Limb (tissue), 2 donors: ENCODE results near the gene NOL8.

ENCODE experiments used
- DNase-seq, 2 donors: peaks; one replicate each; pipeline ENCODE4 v3.0.0-alpha.2; 2016; ENCODE audit errors: extremely low spot score in 2 of 2

NOL8 gene

GRCh38 chr9:92325269-92325990 is at the start of gene NOL8, which contains the start of gene CENPP:
NOL8 (minus strand) TSS chr9:92325350; CDS start chr9:92324161, 1,189 bp downstream.
CENPP (plus strand) TSS chr9:92325953.
- peak; percentile 91 to 95 for DNase-seq

- DNase-seq, result no peak
Observed at GRCh38 chr9:92373167-92373566, 48.0 kb upstream of the NOL8 start.

DNA sequence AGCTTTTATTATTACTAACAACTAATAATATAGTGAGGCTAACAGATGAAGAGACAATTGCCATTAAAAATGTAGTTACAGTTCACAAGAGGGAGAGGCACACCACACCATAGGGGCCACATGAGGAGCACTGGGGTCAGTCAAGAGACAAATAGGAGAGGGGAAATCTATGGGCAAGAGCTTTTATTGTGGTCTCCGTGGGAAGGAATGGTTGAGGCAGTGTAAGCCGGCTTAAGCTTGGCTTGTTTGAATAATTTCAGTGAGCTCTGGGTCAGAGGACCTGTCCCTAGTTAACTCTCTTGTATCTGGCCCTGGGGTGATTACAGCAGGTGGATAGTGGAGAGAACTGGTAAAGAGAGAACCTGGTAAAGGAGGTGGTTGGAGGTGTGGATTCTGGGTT is 43.9 kb upstream of the NOL8 start:
- no peak for DNase-seq

DNA sequence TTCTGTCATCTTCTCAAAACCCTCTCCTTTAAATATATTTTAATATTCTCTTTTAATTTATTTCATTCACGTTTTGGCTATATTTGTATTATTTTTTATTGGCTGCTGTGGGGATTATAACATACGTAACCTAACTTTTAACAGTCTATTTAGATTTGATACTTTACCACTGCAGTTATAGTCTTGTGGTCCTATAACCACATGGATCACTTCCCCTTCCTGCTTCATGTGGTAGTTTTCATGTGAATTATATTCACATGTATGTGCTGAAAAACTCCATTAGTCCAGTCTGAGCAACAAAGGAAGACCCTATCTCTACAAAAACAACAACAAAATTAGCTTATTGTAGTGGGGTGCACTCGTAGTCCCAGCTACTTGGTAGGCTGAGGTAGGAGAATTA is 34.9 kb upstream of the NOL8 start:
- DNase-seq, result no peak

DNA sequence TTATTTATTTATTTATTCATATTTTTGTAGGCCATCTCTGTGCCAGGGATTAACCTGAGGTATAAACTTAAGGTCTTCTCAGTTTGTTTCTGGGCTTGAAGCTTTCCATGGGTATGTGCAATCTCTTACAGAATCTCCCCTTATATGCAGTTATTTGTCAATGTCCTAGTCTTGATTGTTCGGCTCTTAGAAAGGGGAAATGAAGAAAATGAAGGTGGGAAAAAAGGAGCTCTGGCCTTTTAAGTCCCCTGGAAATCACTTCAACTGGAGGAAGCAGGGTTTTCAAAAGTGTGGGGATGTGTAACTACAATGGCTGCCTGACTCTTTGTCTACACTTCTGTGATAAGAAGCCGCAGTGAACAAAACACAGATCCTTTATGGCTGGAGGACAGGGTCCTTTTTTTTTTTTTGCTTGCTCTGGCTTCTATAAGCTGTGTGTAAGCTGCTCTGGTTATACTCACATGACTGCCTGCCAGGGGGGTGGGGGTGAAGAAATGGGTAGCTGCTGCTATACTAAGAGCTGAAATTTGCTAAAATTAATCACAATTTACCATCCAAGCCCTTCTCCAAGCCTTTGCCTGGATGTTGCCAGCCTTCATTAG is 34.3 kb upstream of the NOL8 start:
- DNase-seq, result peak; percentile 11 to 46

DNA sequence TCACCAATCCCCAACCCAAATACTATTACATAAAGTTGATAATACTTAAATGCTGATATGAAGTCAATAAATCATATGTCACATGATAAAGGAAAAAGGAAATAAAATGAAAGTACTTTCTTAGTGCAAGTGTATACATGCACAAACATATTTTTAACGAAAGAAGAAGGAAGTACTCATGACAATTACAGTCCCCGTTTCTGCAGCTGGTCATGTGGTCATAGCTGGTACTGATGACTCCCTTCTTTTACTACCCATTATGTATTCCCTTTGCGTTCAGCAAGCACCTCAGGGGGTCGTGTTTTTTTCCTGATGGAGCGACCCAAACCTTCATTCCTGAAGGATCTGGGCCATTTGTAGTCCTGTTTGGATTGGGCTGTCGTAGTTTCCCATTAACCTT is 27.9 kb upstream of the NOL8 start:
- DNase-seq, result no peak

DNA sequence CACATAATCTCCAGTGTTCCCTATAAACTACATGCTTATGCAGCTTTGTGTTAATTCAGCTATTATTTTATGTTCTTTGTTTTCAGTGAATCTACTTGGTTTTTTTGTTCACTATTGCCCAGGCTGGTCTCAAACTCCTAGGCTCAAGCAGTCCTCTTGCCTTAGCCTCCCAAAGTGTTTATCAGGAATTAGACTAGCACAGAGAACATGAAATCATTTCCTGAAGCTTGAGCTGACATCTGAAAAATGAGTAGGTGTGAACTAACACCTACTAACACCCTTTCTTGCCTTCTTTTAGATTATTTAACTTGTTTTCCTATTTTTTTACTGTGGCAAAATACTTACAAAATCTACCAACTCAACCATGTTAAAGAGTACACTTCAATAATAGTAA is 25.6 kb upstream of the NOL8 start:
- DNase-seq, result no peak

DNA sequence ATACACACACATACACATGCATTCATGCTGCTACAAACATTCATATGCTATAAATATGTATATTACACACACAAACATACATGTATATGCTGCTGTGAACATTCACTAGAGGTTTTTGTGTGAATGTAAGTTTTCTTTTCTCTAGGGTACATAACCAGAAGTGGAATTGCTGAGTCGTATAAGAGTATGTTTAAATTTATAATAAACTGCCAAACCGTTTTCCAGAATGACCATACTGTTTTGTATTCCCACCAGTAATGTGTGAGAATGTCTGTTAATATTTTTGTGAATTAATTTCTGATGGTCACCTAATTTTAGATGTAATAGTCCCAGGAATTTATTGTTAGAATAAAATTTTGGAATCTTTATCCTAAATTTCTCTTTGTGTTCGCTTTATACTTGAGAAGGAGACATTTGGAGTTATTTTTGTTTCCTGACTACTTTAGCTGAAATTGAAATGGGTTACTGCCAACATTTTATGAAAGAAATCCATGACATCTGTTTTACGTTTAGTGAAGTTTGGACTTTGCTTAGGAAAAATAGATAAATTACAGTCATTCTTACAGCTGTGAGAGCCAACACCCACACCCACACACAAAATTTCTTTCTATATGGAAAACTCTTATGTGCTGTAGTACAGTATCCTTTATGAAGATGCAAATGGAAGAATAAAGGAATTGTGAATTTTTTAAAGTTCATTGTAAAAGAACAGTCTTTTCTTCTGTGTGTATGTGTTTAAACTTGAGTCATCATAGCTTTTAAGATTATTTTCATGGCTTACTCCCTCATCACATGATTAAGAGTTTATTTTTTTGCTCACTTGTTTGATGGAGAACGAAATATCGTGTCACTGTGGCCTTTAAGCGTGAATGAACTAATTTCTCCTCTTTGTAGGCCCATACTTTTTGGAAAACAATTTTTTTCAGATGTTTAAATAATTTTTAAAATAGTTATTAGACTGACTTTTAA is 24.9 kb upstream of the NOL8 start:
- DNase-seq, result peak in 1 of 2 donors; percentile 90

GRCh38 chr9:92345582-92345981 is 20.4 kb upstream of the NOL8 start:
- DNase-seq, result no peak

DNA sequence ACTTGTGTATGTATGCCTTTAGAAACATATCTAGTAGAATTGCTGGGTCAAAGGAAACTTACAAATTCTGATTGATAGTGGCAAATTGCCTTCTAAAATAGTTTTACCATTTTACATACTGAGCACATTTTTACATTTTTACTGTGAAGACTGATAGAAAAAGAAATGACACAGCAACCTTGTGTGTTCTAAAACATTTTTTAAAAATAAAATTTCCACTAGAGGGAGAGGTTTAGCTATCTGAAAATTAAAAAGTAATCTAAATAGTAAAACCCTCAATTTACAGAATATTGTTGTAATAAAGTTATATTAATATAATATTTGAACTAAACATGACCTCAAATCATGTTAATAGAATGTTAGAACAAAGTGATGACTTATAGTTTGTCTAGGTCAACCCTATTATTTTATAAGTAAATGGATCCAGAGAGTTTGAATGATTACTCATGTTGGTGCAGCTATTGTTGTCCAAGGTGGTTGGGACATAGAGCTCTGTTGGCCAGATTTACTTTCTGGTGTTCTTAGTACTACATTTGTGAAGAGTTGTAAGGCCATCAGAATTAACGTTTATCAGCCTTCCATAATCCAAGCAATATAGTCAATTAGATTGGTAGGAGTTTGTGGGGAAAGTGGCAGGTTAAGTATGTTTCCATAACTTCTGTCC is 17.8 kb upstream of the NOL8 start:
- peak in 1 of 2 donors; percentile 50 for DNase-seq

DNA sequence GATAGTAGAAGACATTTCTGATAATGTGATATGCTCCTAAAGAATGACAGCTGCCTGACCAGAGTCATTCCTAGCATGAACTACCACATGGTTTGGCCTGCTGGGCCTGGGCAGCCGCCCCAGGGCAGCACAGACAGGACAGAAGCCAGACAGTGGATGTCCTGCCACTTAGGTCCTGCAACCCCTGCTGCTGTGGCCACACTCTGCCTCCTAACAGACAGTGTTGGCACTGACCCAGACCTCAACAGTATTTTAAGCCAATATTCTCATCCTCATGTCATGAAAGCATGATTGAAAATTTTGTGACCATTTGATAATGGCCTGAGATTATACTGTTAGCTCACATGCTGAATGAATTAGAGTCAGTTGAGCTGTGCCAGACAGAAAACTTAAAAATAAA is 16.4 kb upstream of the NOL8 start:
- no peak for DNase-seq

DNA sequence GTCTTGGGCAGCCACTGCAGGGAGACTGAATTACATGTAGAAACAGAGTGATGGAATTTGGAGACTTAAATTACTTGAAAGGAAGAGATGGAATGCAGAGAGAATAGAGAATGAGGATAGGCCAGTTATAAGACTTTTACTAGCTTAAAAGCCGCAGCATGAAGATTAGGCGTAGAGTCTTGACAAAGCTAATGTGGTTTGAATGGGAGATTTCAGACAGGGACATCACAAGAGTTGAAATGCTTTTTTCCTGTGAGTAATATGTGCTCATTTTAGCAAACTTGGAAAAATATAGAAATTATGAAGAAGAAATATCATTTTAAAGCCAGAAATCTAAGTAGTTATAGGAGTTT is 8.1 kb upstream of the NOL8 start:
- no peak for DNase-seq

DNA sequence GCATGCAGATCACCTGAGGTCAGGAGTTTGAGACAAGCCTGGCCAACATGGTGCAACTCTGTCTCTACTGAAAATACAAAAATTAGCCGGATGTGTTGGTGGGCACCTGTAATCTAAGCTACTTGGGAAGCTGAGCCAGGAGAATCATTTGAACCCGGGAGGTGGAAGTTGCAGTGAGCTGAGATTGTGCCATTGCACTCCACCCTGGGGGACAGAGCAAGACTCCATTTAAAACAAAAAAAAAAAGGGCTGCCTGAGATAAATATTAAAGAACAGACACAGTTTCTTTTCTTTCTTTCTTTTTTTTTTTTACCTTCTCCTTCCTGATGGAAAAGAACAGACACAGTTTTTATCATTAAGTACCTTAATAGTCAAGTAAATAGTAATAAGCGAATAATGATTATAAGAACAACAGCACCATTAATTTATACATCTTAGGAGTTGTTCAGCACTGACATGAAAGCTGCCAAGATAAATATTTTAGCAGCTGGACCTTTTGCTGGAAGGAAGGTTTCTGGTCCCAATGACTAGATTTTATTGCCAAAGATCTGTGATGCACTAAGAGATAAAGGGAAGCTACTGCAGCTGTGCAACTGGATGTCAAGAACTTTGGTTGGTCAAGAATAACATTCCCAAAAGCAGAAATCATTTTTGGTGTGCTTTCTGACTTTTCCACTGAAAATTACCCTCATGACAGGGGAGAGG is 7.6 kb upstream of the NOL8 start:
- DNase-seq, result no peak

DNA sequence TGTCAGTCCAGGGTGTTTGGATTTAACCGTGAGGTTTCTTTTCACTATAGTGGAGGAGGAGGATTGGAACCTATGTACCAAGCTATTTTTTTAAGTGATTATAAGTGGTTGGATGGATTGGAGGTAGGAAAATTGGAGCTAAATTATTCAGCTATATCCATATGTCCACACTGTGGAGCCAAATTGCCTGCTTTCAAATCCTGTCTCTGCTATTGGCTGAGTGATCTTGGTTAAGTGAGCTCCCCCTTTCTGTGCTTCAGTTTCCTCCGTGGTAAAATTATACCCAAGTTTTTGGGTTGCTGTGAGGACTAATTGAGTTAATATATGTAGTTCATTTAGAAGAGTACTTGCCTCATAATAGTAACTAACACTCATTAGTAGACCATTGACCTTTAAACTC is 3.1 kb upstream of the NOL8 start:
- peak in 1 of 2 donors; percentile 60 for DNase-seq

- DNase-seq, result no peak
Observed at GRCh38 chr9:92327283-92327850, 2.2 kb upstream of the NOL8 start.

- DNase-seq, result no peak
Observed at GRCh38 chr9:92325991-92326500, 896 bp upstream of the NOL8 start.

- no peak for DNase-seq
Observed at GRCh38 chr9:92324889-92325268, 271 bp downstream of the NOL8 start.

DNA sequence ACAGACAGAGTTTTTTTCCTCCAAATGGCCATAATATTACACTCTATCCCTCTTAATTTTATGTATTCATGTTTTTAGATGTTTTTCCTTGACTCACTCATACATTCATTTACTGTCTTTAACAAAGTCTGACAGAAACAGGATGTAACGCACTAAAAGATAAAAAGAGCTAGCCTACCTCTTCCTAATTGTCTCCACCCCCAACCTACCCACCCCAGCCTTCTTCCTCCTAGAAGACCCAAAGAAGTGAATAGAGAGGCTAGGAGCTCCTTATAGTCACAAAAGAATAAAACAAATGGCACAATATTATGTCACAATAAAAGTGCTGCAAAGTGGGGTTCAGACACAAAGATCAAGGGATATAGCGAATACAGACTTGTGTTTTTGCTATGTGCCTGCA is 719 bp downstream of the NOL8 start:
- DNase-seq, result no peak

GRCh38 chr9:92315456-92315855 is 9.7 kb downstream of the NOL8 start:
- no peak for DNase-seq

GRCh38 chr9:92313624-92314012 is 11.5 kb downstream of the NOL8 start:
- DNase-seq, result no peak
